HG03097 (cell line): ENCODE data around the gene HYOU1.
"Not testable (repeated sequence)": the region's sequence is repeated elsewhere in the genome, so short reads cannot be mapped to it uniquely, and the experiment has no call there.

Experiments
- ATAC-seq: cut with Tn5 transposase; IDR thresholded peaks from one replicate; pipeline ENCODE4 v1.9.1; 2021; ENCODE audit not compliant: unreplicated experiment, low FRiP score

The HYOU1 gene

GRCh38 chr11:119023741-119024140 is 33.3 kb downstream of the HYOU1 start:
- ATAC-seq, result no peak

- ATAC-seq, result no peak
Observed at GRCh38 chr11:119021631-119022030, 35.4 kb downstream of the HYOU1 start.

GRCh38 chr11:119019996-119020395 is 37.0 kb downstream of the HYOU1 start:
- ATAC-seq, result no peak

- peak; percentile 79 for ATAC-seq
Observed at GRCh38 chr11:119018074-119018938, 38.7 kb downstream of the HYOU1 start, which contains the start of the genes RPS25 and TRAPPC4. TSS of gene RPS25 (minus strand) at chr11:119018343. CDS start at chr11:119018284, 59 bp downstream. TSS of gene TRAPPC4 (plus strand) at chr11:119018766. CDS start at chr11:119018796, 30 bp downstream.

GRCh38 chr11:119017377-119017776 is 39.6 kb downstream of the HYOU1 start:
- not testable (repeated sequence) for ATAC-seq

GRCh38 chr11:119016216-119017009 is 40.6 kb downstream of the HYOU1 start:
- no peak for ATAC-seq

- no peak for ATAC-seq
Observed at GRCh38 chr11:119015054-119015611, 41.9 kb downstream of the HYOU1 start.

GRCh38 chr11:119014209-119014924 is 42.6 kb downstream of the HYOU1 start:
- no peak for ATAC-seq

- no peak for ATAC-seq
Observed at GRCh38 chr11:119012629-119013170, 44.3 kb downstream of the HYOU1 start.

GRCh38 chr11:119011476-119012053 is 45.4 kb downstream of the HYOU1 start:
- no peak for ATAC-seq

GRCh38 chr11:119006656-119007055 is 50.3 kb downstream of the HYOU1 start:
- ATAC-seq, result no peak

GRCh38 chr11:119000906-119001305 is 56.1 kb downstream of the HYOU1 start:
- ATAC-seq, result no peak

GRCh38 chr11:118998822-118999221 is 58.2 kb downstream of the HYOU1 start:
- no peak for ATAC-seq

GRCh38 chr11:118998388-118998717 is 58.7 kb downstream of the HYOU1 start:
- no peak for ATAC-seq

- ATAC-seq, result peak; percentile 87
Observed at GRCh38 chr11:118997627-118998387, 59.2 kb downstream of the HYOU1 start, which contains the start of gene CENATAC. TSS of gene CENATAC (plus strand) at chr11:118998138. CDS start at chr11:118998198, 60 bp downstream.

GRCh38 chr11:118996926-118997626 is 59.9 kb downstream of the HYOU1 start:
- ATAC-seq, result peak; percentile 3
